Esophagus muscularis mucosa (tissue), 4 donors: ENCODE results near the gene MRPL9. TPM values are rescaled to one million over a fixed set of nuclear protein-coding genes. Genes with fewer than 3 reads are reported as not detected.

Source experiments
- DNase-seq: peaks from one replicate; pipeline ENCODE4 v3.0.0-alpha.2; 2017; ENCODE audit errors: extremely low spot score
- H3K27ac ChIP-seq, 4 donors: fragments of 200-600 bp; sonication (generic); replicated peaks in 1 of 4; 1 replicate in 3 of 4; 2 replicates in 1 of 4; pipeline ENCODE4 v1.5.1; 2016 to 2019; ENCODE audit warnings: mild to moderate bottlenecking in 1 of 4
- H3K27me3 ChIP-seq, 4 donors: fragments of 200-600 bp; sonication (generic); one replicate each; pipeline versions ENCODE4 v1.5.1 to v1.6.0; 2016 to 2019
- H3K36me3 ChIP-seq, 4 donors: fragments of 200-600 bp; sonication (generic); one replicate each; pipeline ENCODE4 v1.5.1; 2016 to 2019
- H3K4me1 ChIP-seq, 4 donors: fragments of 200-600 bp; sonication (generic); one replicate each; pipeline ENCODE4 v1.5.1; 2016 to 2019
- H3K4me3 ChIP-seq, 4 donors: fragments of 200-600 bp; sonication (generic); 1 replicate in 2 of 4; 2 replicates in 2 of 4; pipeline ENCODE4 v1.5.1; 2016 to 2019; ENCODE audit warnings: mild to moderate bottlenecking in 4 of 4, moderate library complexity in 1 of 4
- H3K9me3 ChIP-seq, 4 donors: fragments of 200-600 bp; sonication (generic); 1 replicate in 3 of 4; 2 replicates in 1 of 4; pipeline ENCODE4 v1.5.1; 2016 to 2019
- CTCF ChIP-seq, 3 experiments: fragments of 200-600 bp in 2 of 3; fragments of 450-650 bp in 1 of 3; sonication (generic) in 2 of 3; IDR thresholded peaks; one replicate each; pipeline ENCODE4 v1.5.1; 2017 to 2019; ENCODE audit warnings: antibody characterized with exemption in 3 of 3, mild to moderate bottlenecking in 2 of 3, moderate library complexity in 1 of 3
- EP300 ChIP-seq: sonication (generic); formaldehyde crosslinking; IDR thresholded peaks from one replicate; pipeline ENCODE4 v1.6.1; 2017; ENCODE audit warnings: antibody characterized with exemption
- POLR2A ChIP-seq: fragments of 450-650 bp; IDR thresholded peaks from one replicate; pipeline ENCODE4 v1.6.1; 2017; ENCODE audit warnings: antibody characterized with exemption, moderate library complexity, mild to moderate bottlenecking, low read depth
- POLR2AphosphoS5 ChIP-seq, 2 donors: sonication (generic); formaldehyde crosslinking; IDR thresholded peaks; one replicate each; pipeline ENCODE4 v1.6.1; 2017; ENCODE audit warnings: antibody characterized with exemption in 2 of 2
- WGBS: methylation state at CpG from one replicate; pipeline ENCODE4 v1.1.5; 2018; 5-methylcytosine and 5-hydroxymethylcytosine counted together
- intact Hi-C: fragments of 100-400 bp; cut with DNase I; formaldehyde crosslinking; loops from one replicate; pipeline ENCODE4 v1.15.1; 2023
- total RNA-seq, 4 donors: library from RNA; depleted of rRNA; stranded (reverse); fragments of >200 nt; gene quantifications; one replicate each; pipeline versions ENCODE4 v1.1.0 to v1.2.1, GENCODE V29; 2016

The MRPL9 gene
- total RNA-seq, 4 donors from 2014 or later = 49.8 to 57.0 (median 56.5) TPM

GRCh38 chr1:151759241-151759640 is 4.1 kb downstream of the MRPL9 start:
- Histone ChIP-seq H3K27me3 (no peaks in the 10 kb centered on the region), H3K9me3 (no peaks in the 10 kb centered on the region), H3K27ac (no peak overlapping the region), H3K36me3 (peaks cover 33 to 62% (median 53%) of the 10 kb centered on the region in 4 donors), H3K4me3 (no peak overlapping the region), H3K4me1 (peaks cover 8 to 17% (median 13%) of the 10 kb centered on the region in 4 donors)
- intact Hi-C loops = no loop called here
- no peak for TF ChIP-seq CTCF (IDR thresholded peaks at IDR 0.05)
- TF ChIP-seq EP300 = no peak
- no peak for TF ChIP-seq POLR2AphosphoS5 (IDR thresholded peaks at IDR 0.05)
- TF ChIP-seq POLR2A = no peak
- DNase-seq = no peak

DNA sequence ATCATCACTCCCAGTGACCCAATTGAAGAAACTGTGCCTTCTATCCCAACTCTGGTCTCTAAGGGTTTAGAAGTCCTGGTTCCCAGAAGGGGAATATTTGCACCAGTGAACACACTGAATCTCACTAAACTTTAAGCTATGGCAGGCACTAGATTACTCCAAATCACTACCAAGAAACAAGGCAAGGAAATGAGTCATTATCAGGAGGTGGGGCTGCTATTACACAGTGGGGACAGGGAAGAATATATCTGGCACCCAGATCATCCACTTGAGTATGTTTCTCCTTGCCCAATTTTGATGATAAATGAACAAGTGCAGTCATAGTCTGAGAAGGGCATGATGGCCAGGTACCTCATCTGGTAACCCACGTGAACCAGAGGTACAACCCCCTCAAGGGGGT is 7.0 kb downstream of the MRPL9 start:
- no peak overlapping the region for H3K4me3 ChIP-seq
- H3K27ac ChIP-seq = no peak overlapping the region
- no peaks in the 10 kb centered on the region for H3K4me1 ChIP-seq
- intact Hi-C loops = no loop called here
- TF ChIP-seq POLR2A (no peak), EP300 (no peak), POLR2AphosphoS5 (IDR thresholded peaks at IDR 0.05) (no peak), CTCF (IDR thresholded peaks at IDR 0.05) (no peak)
- H3K9me3 ChIP-seq = no peaks in the 10 kb centered on the region
- peaks cover 29 to 54% (median 44%) of the 10 kb centered on the region in 4 donors for H3K36me3 ChIP-seq
- no peak for DNase-seq
- H3K27me3 ChIP-seq = peaks cover 0 to 3% (median 0%) of the 10 kb centered on the region in 4 donors
- WGBS = 50% methylated on average over 1 of the region's 1 CpG

DNA sequence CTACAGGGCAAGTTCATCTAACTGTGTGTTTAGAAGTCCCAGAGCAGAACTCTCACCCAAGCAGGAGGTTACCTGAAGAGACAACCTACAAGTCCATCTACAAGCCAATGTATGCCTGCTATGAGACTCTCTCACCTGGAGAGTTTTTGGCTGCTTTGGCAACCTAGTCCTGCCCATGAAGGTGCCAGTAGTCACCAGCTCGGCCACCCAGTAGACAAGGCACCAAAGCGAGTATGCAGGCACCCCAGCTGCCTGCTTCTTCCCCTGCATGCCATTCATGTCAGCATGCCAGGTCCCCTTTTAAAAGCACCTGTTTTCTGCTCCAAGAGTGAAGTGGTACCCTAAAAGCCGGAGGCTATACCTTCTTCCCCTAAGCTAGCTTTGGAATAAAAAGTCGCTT is 21.8 kb downstream of the MRPL9 start:
- no peaks in the 10 kb centered on the region for H3K9me3 ChIP-seq
- no peak for TF ChIP-seq CTCF (IDR thresholded peaks at IDR 0.05)
- no peak for TF ChIP-seq POLR2A
- TF ChIP-seq POLR2AphosphoS5 (IDR thresholded peaks at IDR 0.05) = no peak
- TF ChIP-seq EP300 = no peak
- DNase-seq = no peak
- no peak overlapping the region for H3K27ac ChIP-seq
- H3K36me3 ChIP-seq = no peaks in the 10 kb centered on the region
- intact Hi-C loops = no loop called here
- H3K27me3 ChIP-seq = no peaks in the 10 kb centered on the region
- H3K4me3 ChIP-seq = no peak overlapping the region
- H3K4me1 ChIP-seq = no peaks in the 10 kb centered on the region
- WGBS = 91% methylated on average over 3 of the region's 4 CpGs

GRCh38 chr1:151739590-151740355 is 23.5 kb downstream of the MRPL9 start:
- Histone ChIP-seq H3K9me3 (no peaks in the 10 kb centered on the region), H3K4me1 (peaks cover 0 to 7% (median 3%) of the 10 kb centered on the region in 4 donors), H3K27me3 (no peaks in the 10 kb centered on the region), H3K4me3 (no peak overlapping the region), H3K27ac (no peak overlapping the region), H3K36me3 (no peaks in the 10 kb centered on the region)
- 64% methylated on average over 3 of the region's 3 CpGs for WGBS
- DNase-seq = no peak
- no peak for TF ChIP-seq POLR2AphosphoS5 (IDR thresholded peaks at IDR 0.05)
- intact Hi-C loops = loop anchor here (5.0 kb wide), 1 partner anchor 297 kb away; no protein-coding TSS in a partner anchor

- Histone ChIP-seq H3K27ac (no peak overlapping the region), H3K27me3 (no peaks in the 10 kb centered on the region), H3K9me3 (no peaks in the 10 kb centered on the region), H3K36me3 (no peaks in the 10 kb centered on the region), H3K4me1 (peaks cover 0 to 8% (median 4%) of the 10 kb centered on the region in 4 donors), H3K4me3 (no peak overlapping the region)
- no peak for DNase-seq
- intact Hi-C loops = loop anchor here (5.0 kb wide), 1 partner anchor 295 kb away; no protein-coding TSS in a partner anchor
- TF ChIP-seq EP300 = no peak
- no peak for TF ChIP-seq CTCF (IDR thresholded peaks at IDR 0.05)
- no peak for TF ChIP-seq POLR2AphosphoS5 (IDR thresholded peaks at IDR 0.05)
- TF ChIP-seq POLR2A = no peak
Measured at GRCh38 chr1:151737479-151737878, 25.8 kb downstream of the MRPL9 start.
